ENCODE measurements around the gene C15orf62. TPM values are rescaled to one million over a fixed set of nuclear protein-coding genes. Genes with fewer than 3 reads are reported as not detected.

C15orf62 gene, protein sequence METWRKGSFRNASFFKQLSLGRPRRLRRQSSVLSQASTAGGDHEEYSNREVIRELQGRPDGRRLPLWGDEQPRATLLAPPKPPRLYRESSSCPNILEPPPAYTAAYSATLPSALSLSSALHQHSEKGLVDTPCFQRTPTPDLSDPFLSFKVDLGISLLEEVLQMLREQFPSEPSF
- total RNA-seq = 0.30 TPM
- long read RNA-seq, partial matches to known transcripts = 0 of 1 reads
- long read RNA-seq, other reads (novel, unspliced or antisense) = 0 of 1 reads

DNA sequence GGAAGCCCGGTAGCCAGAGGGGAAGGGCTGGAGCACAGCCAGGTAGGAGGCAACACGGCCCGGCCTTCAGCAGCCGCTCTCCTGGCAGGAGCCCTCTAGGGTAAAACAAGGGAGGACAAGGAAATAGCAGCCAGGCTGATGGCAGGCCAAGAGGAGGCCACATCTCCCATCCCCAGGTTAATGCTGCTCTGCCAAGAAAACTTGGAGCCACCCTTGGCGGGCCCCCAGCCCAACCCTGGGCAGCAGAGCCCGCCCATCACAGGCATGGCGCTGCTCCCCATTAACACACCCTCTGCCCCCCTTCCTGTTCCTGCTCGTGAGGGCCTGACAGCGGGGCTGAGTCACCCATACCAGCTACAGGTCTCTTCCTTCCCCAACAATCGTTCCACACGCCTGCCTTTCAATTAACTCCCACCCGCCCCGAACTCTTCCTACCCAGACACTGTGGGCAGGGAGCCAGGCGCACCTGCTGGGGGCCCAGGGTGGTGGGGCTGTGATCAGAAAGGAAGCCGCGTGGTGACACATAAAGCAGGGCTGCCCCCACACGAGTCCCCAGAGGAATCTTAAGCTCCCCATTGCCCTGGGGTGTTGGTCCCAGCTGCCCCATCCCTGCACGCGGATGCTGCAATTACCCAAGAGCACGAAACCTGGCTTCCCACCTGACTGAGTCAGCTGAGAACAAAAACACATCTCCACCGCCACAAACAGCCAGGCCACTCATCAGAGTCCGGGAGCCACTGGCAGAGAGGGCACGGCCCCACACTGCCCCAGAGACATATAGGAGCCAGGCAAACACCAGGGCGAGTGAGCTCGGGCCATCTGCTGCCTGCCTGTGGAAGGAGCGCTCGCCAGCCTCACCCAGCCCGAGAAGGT, at the start of gene C15orf62:
Gene C15orf62 (plus strand): TSS at position 707 of the 873 bp plus-strand sequence. CDS start 516 bp downstream, outside the sequence.
- intact Hi-C loops (cut with micrococcal nuclease) = no loop called here
- Histone ChIP-seq H3K36me3 (peaks cover 47% of the 10 kb centered on the region), H3K4me3 (no peak within 1 kb of the TSS), H3K4me1 (peaks cover 17% of the 10 kb centered on the region), H3K9me3 (replicated peaks) (no peaks in the 10 kb centered on the region), H3K27me3 (ENCODE audit: low read depth) (no peaks in the 10 kb centered on the region), H3K27ac (replicated peaks) (peak within 1 kb of the TSS; percentile 36)
- TF ChIP-seq, protein P1, sequence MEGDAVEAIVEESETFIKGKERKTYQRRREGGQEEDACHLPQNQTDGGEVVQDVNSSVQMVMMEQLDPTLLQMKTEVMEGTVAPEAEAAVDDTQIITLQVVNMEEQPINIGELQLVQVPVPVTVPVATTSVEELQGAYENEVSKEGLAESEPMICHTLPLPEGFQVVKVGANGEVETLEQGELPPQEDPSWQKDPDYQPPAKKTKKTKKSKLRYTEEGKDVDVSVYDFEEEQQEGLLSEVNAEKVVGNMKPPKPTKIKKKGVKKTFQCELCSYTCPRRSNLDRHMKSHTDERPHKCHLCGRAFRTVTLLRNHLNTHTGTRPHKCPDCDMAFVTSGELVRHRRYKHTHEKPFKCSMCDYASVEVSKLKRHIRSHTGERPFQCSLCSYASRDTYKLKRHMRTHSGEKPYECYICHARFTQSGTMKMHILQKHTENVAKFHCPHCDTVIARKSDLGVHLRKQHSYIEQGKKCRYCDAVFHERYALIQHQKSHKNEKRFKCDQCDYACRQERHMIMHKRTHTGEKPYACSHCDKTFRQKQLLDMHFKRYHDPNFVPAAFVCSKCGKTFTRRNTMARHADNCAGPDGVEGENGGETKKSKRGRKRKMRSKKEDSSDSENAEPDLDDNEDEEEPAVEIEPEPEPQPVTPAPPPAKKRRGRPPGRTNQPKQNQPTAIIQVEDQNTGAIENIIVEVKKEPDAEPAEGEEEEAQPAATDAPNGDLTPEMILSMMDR (IDR thresholded peaks at IDR 0.05; ENCODE audit: borderline replicate concordance) = no peak
- no peak for DNase-seq

DNA sequence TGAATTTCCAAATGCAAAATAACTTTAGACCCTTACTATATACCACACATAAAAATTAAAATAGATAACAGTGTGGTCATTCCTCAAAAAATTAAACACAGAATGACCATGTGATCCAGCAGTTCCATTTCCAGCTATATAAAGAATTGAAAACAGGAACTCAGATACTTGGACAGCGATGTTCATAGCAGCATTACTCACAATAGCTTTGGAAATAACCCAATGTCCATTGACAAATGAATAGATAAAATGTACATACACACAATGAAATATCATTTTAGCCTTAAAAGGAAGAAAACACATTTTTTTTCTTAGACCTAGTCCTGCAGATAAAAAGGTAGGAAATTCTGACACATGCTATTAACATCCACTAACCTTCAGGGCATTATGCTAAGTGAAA, 48.1 kb upstream of the C15orf62 start:
- Histone ChIP-seq H3K27ac (replicated peaks) (no peak overlapping the region), H3K4me1 (no peaks in the 10 kb centered on the region), H3K27me3 (ENCODE audit: low read depth) (no peaks in the 10 kb centered on the region), H3K4me3 (no peak overlapping the region), H3K9me3 (replicated peaks) (no peaks in the 10 kb centered on the region), H3K36me3 (no peaks in the 10 kb centered on the region)
- TF ChIP-seq, protein P1 (IDR thresholded peaks at IDR 0.05; ENCODE audit: borderline replicate concordance) = no peak
- intact Hi-C loops (cut with micrococcal nuclease) = no loop called here
- DNase-seq = no peak

DNA sequence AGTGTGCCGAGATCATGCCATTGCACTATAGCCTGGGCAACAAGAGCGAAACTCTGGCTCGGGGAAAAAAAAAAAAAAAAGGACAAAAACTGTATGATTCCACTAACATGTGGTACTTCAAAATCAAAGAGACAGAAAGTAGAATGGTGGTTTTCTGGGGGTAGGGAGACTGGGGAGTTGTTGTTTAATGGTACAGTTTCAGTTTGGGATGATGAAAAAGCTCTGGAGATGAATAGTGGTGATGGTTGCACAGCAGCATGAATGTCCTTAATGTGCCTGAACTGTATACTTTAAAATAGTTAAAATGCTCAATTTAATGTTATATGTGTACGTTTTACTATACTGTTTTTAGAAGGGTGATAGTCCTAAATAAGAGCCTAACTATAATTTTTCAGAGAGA, 47.4 kb upstream of the C15orf62 start:
- DNase-seq = no peak
- Histone ChIP-seq H3K36me3 (no peaks in the 10 kb centered on the region), H3K27ac (replicated peaks) (no peak overlapping the region), H3K4me3 (no peak overlapping the region), H3K9me3 (replicated peaks) (no peaks in the 10 kb centered on the region), H3K27me3 (ENCODE audit: low read depth) (no peaks in the 10 kb centered on the region), H3K4me1 (no peaks in the 10 kb centered on the region)
- TF ChIP-seq, protein P1 (IDR thresholded peaks at IDR 0.05; ENCODE audit: borderline replicate concordance) = no peak
- intact Hi-C loops (cut with micrococcal nuclease) = no loop called here

DNA sequence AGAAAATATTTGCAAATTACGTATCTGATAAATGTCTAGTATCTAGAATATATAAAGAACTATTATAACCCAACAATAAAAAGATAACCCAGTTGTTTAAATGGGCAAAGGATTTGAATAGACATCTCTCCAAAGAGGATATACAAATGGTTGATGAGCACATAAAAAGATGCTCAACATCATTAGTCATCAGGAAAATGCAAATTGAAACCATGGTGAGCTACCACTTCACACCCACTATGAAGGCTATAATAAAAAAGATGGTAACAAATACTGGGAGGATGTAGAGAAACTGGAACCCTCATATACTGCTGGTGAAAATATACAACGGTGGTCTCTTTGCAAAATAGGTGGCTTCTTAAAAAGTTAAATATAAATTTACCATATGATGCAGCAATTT, 46.8 kb upstream of the C15orf62 start:
- Histone ChIP-seq H3K4me1 (no peaks in the 10 kb centered on the region), H3K27me3 (ENCODE audit: low read depth) (no peaks in the 10 kb centered on the region), H3K9me3 (replicated peaks) (no peaks in the 10 kb centered on the region), H3K27ac (replicated peaks) (no peak overlapping the region), H3K4me3 (no peak overlapping the region), H3K36me3 (no peaks in the 10 kb centered on the region)
- no peak for DNase-seq
- intact Hi-C loops (cut with micrococcal nuclease) = no loop called here
- TF ChIP-seq, protein P1 (IDR thresholded peaks at IDR 0.05; ENCODE audit: borderline replicate concordance) = no peak

DNA sequence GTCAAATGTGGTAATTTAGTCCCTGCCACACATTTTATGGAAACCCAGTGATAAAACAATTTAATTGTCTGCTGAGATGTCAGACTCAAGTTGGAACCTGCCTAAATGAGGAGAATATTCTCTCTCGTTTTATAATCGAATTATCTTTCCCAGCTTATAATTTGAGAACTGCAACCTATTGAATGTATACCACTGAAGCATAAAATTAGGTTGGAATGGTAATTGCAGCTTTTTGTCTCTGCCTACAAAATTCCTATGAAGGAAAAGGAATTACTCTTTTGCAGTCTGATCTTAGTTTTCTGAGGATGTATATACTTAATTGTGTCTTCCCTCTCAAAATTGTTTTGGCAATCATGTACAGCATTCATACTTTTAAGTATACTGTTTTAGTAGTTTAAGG, 45.9 kb upstream of the C15orf62 start:
- Histone ChIP-seq H3K36me3 (no peaks in the 10 kb centered on the region), H3K4me3 (no peak overlapping the region), H3K27me3 (ENCODE audit: low read depth) (no peaks in the 10 kb centered on the region), H3K27ac (replicated peaks) (no peak overlapping the region), H3K9me3 (replicated peaks) (no peaks in the 10 kb centered on the region), H3K4me1 (no peaks in the 10 kb centered on the region)
- intact Hi-C loops (cut with micrococcal nuclease) = no loop called here
- no peak for DNase-seq
- TF ChIP-seq, protein P1 (IDR thresholded peaks at IDR 0.05; ENCODE audit: borderline replicate concordance) = no peak
